ENCODE data around the gene METTL8. TPM values are rescaled to one million over a fixed set of nuclear protein-coding genes. Genes with fewer than 3 reads are reported as not detected.

The METTL8 gene
- total and polyA plus RNA-seq, 2 of the 13 experiments (the other 11 are each of a cell fraction or from before 2014, with no cell fraction given) = 18.6 to 68.2 TPM

- no peak overlapping the region for H2AFZ ChIP-seq (ENCODE audit: low read length)
- WGBS (ENCODE audit: low lambda C conversion rate) = 94% methylated on average over 5 of the region's 5 CpGs
- POLR2A ChIA-PET = no interaction called here
- in situ Hi-C loops (cut with HindIII; ENCODE audit: extremely low pct_ligation_motif_present, low pct_unique_long_range_greater_than_20kb) = no loop called here
- H3K27ac ChIP-seq (ENCODE audit: extremely low read length, insufficient read depth, low read length) = no peak overlapping the region
- H3K4me3 ChIP-seq (replicated peaks in 1 of 3; ENCODE audit: insufficient read depth in 1 of 3, low read depth in 2 of 3, low read length in 3 of 3) = no peak overlapping the region
- ATAC-seq (no peak), DNase-seq (ENCODE audit: low spot score) (no peak), FAIRE-seq (no peak)
- H3K27me3 ChIP-seq (ENCODE audit: control insufficient read depth in 1 of 2, insufficient read depth in 2 of 2, low read length in 2 of 2) = no peaks in the 10 kb centered on the region
- no peaks in the 10 kb centered on the region for H4K20me1 ChIP-seq (ENCODE audit: insufficient read depth, low read length)
- no peaks in the 10 kb centered on the region for H3K9me3 ChIP-seq (ENCODE audit: low read length)
- TF ChIP-seq MAFF (IDR thresholded peaks at IDR 0.05; ENCODE audit: low read depth, low read length) (peak; percentile 70), MAZ (IDR thresholded peaks at IDR 0.05; ENCODE audit: borderline replicate concordance, low read depth, low read length) (no peak), MAZ (CRISPR knock-in tag; IDR thresholded peaks at IDR 0.05; ENCODE audit: low read depth) (no peak), MYC (CRISPR knock-in tag; IDR thresholded peaks at IDR 0.05; ENCODE audit: borderline replicate concordance) (no peak), NFE2 (CRISPR knock-in tag; IDR thresholded peaks at IDR 0.05) (no peak), NR2F1 (CRISPR knock-in tag; IDR thresholded peaks at IDR 0.05) (no peak), MAFK (conservative IDR thresholded peaks at IDR 0.05 in 1 of 2, IDR thresholded peaks at IDR 0.05 in 1 of 2; ENCODE audit: low read length in 2 of 2) (peak; percentile 56 to 73)
- TF ChIP-seq, protein P1, sequence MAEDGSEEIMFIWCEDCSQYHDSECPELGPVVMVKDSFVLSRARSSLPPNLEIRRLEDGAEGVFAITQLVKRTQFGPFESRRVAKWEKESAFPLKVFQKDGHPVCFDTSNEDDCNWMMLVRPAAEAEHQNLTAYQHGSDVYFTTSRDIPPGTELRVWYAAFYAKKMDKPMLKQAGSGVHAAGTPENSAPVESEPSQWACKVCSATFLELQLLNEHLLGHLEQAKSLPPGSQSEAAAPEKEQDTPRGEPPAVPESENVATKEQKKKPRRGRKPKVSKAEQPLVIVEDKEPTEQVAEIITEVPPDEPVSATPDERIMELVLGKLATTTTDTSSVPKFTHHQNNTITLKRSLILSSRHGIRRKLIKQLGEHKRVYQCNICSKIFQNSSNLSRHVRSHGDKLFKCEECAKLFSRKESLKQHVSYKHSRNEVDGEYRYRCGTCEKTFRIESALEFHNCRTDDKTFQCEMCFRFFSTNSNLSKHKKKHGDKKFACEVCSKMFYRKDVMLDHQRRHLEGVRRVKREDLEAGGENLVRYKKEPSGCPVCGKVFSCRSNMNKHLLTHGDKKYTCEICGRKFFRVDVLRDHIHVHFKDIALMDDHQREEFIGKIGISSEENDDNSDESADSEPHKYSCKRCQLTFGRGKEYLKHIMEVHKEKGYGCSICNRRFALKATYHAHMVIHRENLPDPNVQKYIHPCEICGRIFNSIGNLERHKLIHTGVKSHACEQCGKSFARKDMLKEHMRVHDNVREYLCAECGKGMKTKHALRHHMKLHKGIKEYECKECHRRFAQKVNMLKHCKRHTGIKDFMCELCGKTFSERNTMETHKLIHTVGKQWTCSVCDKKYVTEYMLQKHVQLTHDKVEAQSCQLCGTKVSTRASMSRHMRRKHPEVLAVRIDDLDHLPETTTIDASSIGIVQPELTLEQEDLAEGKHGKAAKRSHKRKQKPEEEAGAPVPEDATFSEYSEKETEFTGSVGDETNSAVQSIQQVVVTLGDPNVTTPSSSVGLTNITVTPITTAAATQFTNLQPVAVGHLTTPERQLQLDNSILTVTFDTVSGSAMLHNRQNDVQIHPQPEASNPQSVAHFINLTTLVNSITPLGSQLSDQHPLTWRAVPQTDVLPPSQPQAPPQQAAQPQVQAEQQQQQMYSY (CRISPR knock-in tag; IDR thresholded peaks at IDR 0.05) = no peak
- CTCF ChIA-PET (ENCODE audit: low intra/inter-chr PET ratio, low total read pairs) = no interaction called here
- no peak overlapping the region for H3K4me2 ChIP-seq (ENCODE audit: low read depth, low read length)
- H3K4me1 ChIP-seq (ENCODE audit: insufficient read depth, low read length) = peaks cover 1% of the 10 kb centered on the region; the same call in 1 of the 2 replicates
- BruUV-seq (replicated peaks) = no TSS peak
- no peaks in the 10 kb centered on the region for H3K79me2 ChIP-seq (ENCODE audit: insufficient read depth, low read length)
- intact Hi-C loops (cut with micrococcal nuclease; ENCODE audit: unreplicated experiment) = no loop called here
- no peak overlapping the region for H3K9ac ChIP-seq (ENCODE audit: insufficient read depth, low read depth, low read length)
- H3K36me3 ChIP-seq (replicated peaks in 1 of 2; ENCODE audit: control insufficient read depth in 1 of 2, insufficient read depth in 2 of 2, low read length in 2 of 2) = peaks cover 13 to 70% of the 10 kb centered on the region in 2 experiments
Observed at GRCh38 chr2:171470129-171470528, 36.3 kb upstream of the METTL8 start.

Data from HepG2 (cell line).